UCSD-AML1 (cell line): ENCODE data around the gene ANO7.

Source experiments
- DNase-seq: peaks from one replicate; lab custom pipeline; 2025; ENCODE audit not compliant: unreplicated experiment; lab: John Stamatoyannopoulos, UW

ANO7 gene

GRCh38 chr2:241271706-241272302, 83.3 kb downstream of the ANO7 start:
- peak; percentile 79 for DNase-seq

GRCh38 chr2:241272303-241273209, 84.1 kb downstream of the ANO7 start:
- peak; percentile 67 for DNase-seq

GRCh38 chr2:241273210-241274020, 84.9 kb downstream of the ANO7 start:
- DNase-seq = no peak

GRCh38 chr2:241274127-241274526, 85.7 kb downstream of the ANO7 start:
- DNase-seq = no peak
